HepG2 (cell line): ENCODE data around the gene STAT4. TPM values are rescaled to one million over a fixed set of nuclear protein-coding genes. Genes with fewer than 3 reads are reported as not detected.

Experiments
- CSRNP2 ChIP-seq: sonication (generic); formaldehyde crosslinking; conservative IDR thresholded peaks from 2 replicates; pipeline ENCODE4 v1.8.0; 2022; ENCODE audit warnings: low read depth, missing genetic modification reagents
- DBP ChIP-seq: sonication (generic); formaldehyde crosslinking; IDR thresholded peaks from 2 replicates; pipeline ENCODE4 v1.4.0; 2020; ENCODE audit warnings: missing genetic modification reagents; ENCODE audit errors: not compliant biosample characterization
- DDIT3 ChIP-seq: sonication (generic); formaldehyde crosslinking; IDR thresholded peaks from 2 replicates; pipeline ENCODE4 v1.4.0; 2020; ENCODE audit warnings: mild to moderate bottlenecking, missing genetic modification reagents
- FUBP1 ChIP-seq: sonication (generic); formaldehyde crosslinking; IDR thresholded peaks from 2 replicates; pipeline ENCODE4 v1.5.1; 2020; ENCODE audit warnings: missing genetic modification reagents, mild to moderate bottlenecking, borderline replicate concordance
- GABPA ChIP-seq, 2 experiments: IDR thresholded peaks; 2 replicates each; pipeline ENCODE4 v1.6.1; 2011 to 2016; ENCODE audit warnings: low read depth in 2 of 2, low read length in 1 of 2, missing biosample characterization in 1 of 2, missing genetic modification characterization in 1 of 2
- HBP1 ChIP-seq: IDR thresholded peaks from 2 replicates; pipeline ENCODE4 v1.6.1; 2016; ENCODE audit warnings: low read depth, control low read depth
- HOXA7 ChIP-seq: sonication (generic); formaldehyde crosslinking; IDR thresholded peaks from 2 replicates; pipeline ENCODE4 v1.8.1; 2022; ENCODE audit warnings: mild to moderate bottlenecking, missing genetic modification reagents, moderate library complexity
- KDM5B ChIP-seq: sonication (generic); formaldehyde crosslinking; IDR thresholded peaks from 2 replicates; pipeline ENCODE4 v1.4.0; 2020; ENCODE audit warnings: missing genetic modification reagents, mild to moderate bottlenecking, borderline replicate concordance
- PHF21A ChIP-seq: sonication (generic); formaldehyde crosslinking; IDR thresholded peaks from 2 replicates; pipeline ENCODE4 v1.5.0; 2020; ENCODE audit warnings: mild to moderate bottlenecking, missing genetic modification reagents
- SETDB1 ChIP-seq: sonication (generic); formaldehyde crosslinking; IDR thresholded peaks from 2 replicates; pipeline ENCODE4 v1.5.1; 2020; ENCODE audit warnings: missing genetic modification reagents, mild to moderate bottlenecking, borderline replicate concordance
- SNAPC4 ChIP-seq: sonication (generic); formaldehyde crosslinking; IDR thresholded peaks from 2 replicates; pipeline ENCODE4 v1.4.0; 2020; ENCODE audit warnings: mild to moderate bottlenecking, missing genetic modification reagents
- SPEN ChIP-seq: sonication (generic); formaldehyde crosslinking; IDR thresholded peaks from 2 replicates; pipeline ENCODE4 v1.5.1; 2020; ENCODE audit warnings: low read depth, mild to moderate bottlenecking, missing genetic modification reagents
- ZNF260 ChIP-seq: sonication (generic); formaldehyde crosslinking; IDR thresholded peaks from 2 replicates; pipeline ENCODE4 v1.4.0; 2020; ENCODE audit warnings: missing genetic modification reagents, low read depth, mild to moderate bottlenecking, borderline replicate concordance
- ZNF550 ChIP-seq: sonication (generic); formaldehyde crosslinking; IDR thresholded peaks from 2 replicates; pipeline ENCODE4 v1.4.0; 2020; ENCODE audit warnings: mild to moderate bottlenecking, missing genetic modification reagents, borderline replicate concordance
- ZSCAN30 ChIP-seq: sonication (generic); formaldehyde crosslinking; IDR thresholded peaks from 2 replicates; pipeline ENCODE4 v1.5.0; 2020; ENCODE audit warnings: mild to moderate bottlenecking, missing genetic modification reagents
- polyA plus RNA-seq, 8 experiments: library from polyadenylated mRNA; depleted of rRNA in 3 of 8; stranded (reverse) in 7 of 8; unstranded in 1 of 8; fragments of >200 nt; fragmentation: Illumina TruSeq in 4 of 8; extraction: Trizol in 4 of 8; gene quantifications; 2 replicates each; pipeline versions ENCODE4 v1.2.1 to v1.2.3, GENCODE V29; 2011 to 2016; ENCODE audit warnings: low read depth in 4 of 8, missing spikeins in 1 of 8, mixed read lengths in 1 of 8; ENCODE audit not compliant: insufficient read depth in 1 of 8
- total RNA-seq, 5 experiments: library from RNA; depleted of rRNA; stranded (reverse); fragments of >200 nt; fragmentation: Illumina TruSeq; extraction: Trizol; gene quantifications; 2 replicates each; pipeline ENCODE4 v1.2.3, GENCODE V29; 2016; ENCODE audit warnings: low read depth in 1 of 5

Gene STAT4
- total and polyA plus RNA-seq, 2 of the 13 experiments (the other 11 are each of a cell fraction or from before 2014, with no cell fraction given), result 0.37 TPM; not detected in 1

GRCh38 chr2:191020742-191021381, 129.9 kb downstream of the STAT4 start (continued):
- no peak for TF ChIP-seq CSRNP2 (CRISPR knock-in tag)
- TF ChIP-seq GABPA (IDR thresholded peaks at IDR 0.05; ENCODE audit: low read depth, low read length), result no peak
- TF ChIP-seq GABPA (CRISPR knock-in tag; IDR thresholded peaks at IDR 0.05; ENCODE audit: low read depth), result peak; percentile 28; the same call in 1 of the 2 replicates
- no peak for TF ChIP-seq ZSCAN30 (CRISPR knock-in tag)
- no peak for TF ChIP-seq PHF21A (CRISPR knock-in tag)
- TF ChIP-seq ZNF550 (CRISPR knock-in tag), result 0 out of 2 replicates have a peak, but pooled peaks have one; percentile 5
- no peak; the same call in 1 of the 2 replicates for TF ChIP-seq KDM5B (CRISPR knock-in tag)
- no peak for TF ChIP-seq HOXA7 (CRISPR knock-in tag)
- no peak for TF ChIP-seq SPEN (CRISPR knock-in tag)
- TF ChIP-seq HBP1 (CRISPR knock-in tag), result peak; percentile 73; the same call in 1 of the 2 replicates
- TF ChIP-seq SETDB1 (CRISPR knock-in tag), result peak; percentile 15
- TF ChIP-seq DDIT3 (CRISPR knock-in tag), result no peak
- no peak; the same call in 1 of the 2 replicates for TF ChIP-seq SNAPC4 (CRISPR knock-in tag)
- no peak for TF ChIP-seq FUBP1 (CRISPR knock-in tag)
- TF ChIP-seq ZNF260 (CRISPR knock-in tag), result no peak
- TF ChIP-seq DBP (CRISPR knock-in tag), result no peak
